ENCODE data around the gene MREG. TPM values are rescaled to one million over a fixed set of nuclear protein-coding genes. Genes with fewer than 3 reads are reported as not detected.

Gene MREG
- total and polyA plus RNA-seq, 4 donors = 0.87 to 3.1 (median 2.7) TPM

DNA sequence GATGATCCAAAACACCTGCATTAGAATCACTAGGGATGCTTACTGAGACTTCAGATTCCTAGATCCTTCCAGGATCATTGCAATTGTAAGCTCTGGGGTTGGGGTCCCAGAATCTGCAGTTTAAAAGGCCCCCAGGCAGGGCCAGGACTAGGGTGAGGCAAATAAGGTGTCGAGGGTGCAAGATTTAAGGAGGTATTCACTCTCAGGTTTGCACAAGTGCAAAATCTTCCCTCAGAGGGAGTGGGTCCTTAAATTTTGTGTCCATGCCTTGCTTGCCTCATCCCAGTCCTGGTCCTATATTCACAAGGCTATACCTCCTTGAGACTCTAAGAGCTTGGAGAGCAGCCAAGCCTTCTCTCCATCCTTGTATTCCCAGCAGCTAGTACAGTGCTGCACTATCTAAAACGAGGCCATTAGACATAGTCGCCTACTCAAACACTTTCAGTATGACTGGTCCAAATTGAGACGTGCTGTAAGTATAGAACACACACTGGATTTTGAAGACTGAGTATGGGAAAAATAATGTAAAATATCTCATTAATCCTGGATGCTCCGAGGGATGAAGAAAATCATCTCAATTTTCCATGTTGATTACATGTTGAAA lies 31.6 kb upstream of the MREG start:
- peaks cover 7 to 74% (median 45%) of the 10 kb centered on the region in 4 donors for H3K36me3 ChIP-seq (ENCODE audit: control insufficient read depth in 4 of 4, insufficient read depth in 3 of 4, low read depth in 1 of 4, low read length in 3 of 4)
- no peaks in the 10 kb centered on the region for H3K27me3 ChIP-seq (ENCODE audit: control insufficient read depth in 4 of 4, insufficient read depth in 4 of 4, low read length in 3 of 4)
- H3K27ac ChIP-seq (ENCODE audit: low read depth in 1 of 2, low read length in 2 of 2) = no peak overlapping the region
- peaks cover 0 to 3% (median under 1%) of the 10 kb centered on the region in 4 donors for H3K4me1 ChIP-seq (ENCODE audit: control insufficient read depth in 4 of 4, insufficient read depth in 4 of 4, low read length in 3 of 4)
- no peaks in the 10 kb centered on the region for H3K9me3 ChIP-seq (ENCODE audit: control insufficient read depth in 4 of 4, low read length in 3 of 4)
- no peak overlapping the region for H3K4me3 ChIP-seq (ENCODE audit: low read depth in 1 of 3, low read length in 3 of 3)
- no peak overlapping the region for H3K9ac ChIP-seq (ENCODE audit: low read depth in 1 of 2, low read length in 2 of 2)
- no peak for DNase-seq (ENCODE audit: low spot score)
- no peak for TF ChIP-seq CTCF (IDR thresholded peaks at IDR 0.05; ENCODE audit: low read depth, low read length, missing input control)
- TF ChIP-seq HNF4G (IDR thresholded peaks at IDR 0.05) = no peak
- TF ChIP-seq YY1 (IDR thresholded peaks at IDR 0.05) = no peak
- TF ChIP-seq RXRA (IDR thresholded peaks at IDR 0.05) = no peak
- TF ChIP-seq, protein P1, sequence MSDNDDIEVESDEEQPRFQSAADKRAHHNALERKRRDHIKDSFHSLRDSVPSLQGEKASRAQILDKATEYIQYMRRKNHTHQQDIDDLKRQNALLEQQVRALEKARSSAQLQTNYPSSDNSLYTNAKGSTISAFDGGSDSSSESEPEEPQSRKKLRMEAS (IDR thresholded peaks at IDR 0.05) = no peak
- TF ChIP-seq JUND (IDR thresholded peaks at IDR 0.05) = no peak
- no peak for TF ChIP-seq EGR1 (IDR thresholded peaks at IDR 0.05; ENCODE audit: low read depth in 2 of 2)
- TF ChIP-seq SP1 (IDR thresholded peaks at IDR 0.05) = no peak
- no peak for TF ChIP-seq HNF4A (conservative IDR thresholded peaks at IDR 0.05)
- no peak for TF ChIP-seq NR2F2 (IDR thresholded peaks at IDR 0.05)
- no peak for TF ChIP-seq RAD21 (IDR thresholded peaks at IDR 0.05)
- TF ChIP-seq FOXA1 (IDR thresholded peaks at IDR 0.05) = no peak
- TF ChIP-seq, protein P2, sequence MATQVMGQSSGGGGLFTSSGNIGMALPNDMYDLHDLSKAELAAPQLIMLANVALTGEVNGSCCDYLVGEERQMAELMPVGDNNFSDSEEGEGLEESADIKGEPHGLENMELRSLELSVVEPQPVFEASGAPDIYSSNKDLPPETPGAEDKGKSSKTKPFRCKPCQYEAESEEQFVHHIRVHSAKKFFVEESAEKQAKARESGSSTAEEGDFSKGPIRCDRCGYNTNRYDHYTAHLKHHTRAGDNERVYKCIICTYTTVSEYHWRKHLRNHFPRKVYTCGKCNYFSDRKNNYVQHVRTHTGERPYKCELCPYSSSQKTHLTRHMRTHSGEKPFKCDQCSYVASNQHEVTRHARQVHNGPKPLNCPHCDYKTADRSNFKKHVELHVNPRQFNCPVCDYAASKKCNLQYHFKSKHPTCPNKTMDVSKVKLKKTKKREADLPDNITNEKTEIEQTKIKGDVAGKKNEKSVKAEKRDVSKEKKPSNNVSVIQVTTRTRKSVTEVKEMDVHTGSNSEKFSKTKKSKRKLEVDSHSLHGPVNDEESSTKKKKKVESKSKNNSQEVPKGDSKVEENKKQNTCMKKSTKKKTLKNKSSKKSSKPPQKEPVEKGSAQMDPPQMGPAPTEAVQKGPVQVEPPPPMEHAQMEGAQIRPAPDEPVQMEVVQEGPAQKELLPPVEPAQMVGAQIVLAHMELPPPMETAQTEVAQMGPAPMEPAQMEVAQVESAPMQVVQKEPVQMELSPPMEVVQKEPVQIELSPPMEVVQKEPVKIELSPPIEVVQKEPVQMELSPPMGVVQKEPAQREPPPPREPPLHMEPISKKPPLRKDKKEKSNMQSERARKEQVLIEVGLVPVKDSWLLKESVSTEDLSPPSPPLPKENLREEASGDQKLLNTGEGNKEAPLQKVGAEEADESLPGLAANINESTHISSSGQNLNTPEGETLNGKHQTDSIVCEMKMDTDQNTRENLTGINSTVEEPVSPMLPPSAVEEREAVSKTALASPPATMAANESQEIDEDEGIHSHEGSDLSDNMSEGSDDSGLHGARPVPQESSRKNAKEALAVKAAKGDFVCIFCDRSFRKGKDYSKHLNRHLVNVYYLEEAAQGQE (IDR thresholded peaks at IDR 0.05) = no peak
- TF ChIP-seq GABPA (IDR thresholded peaks at IDR 0.05 in 1 of 2, conservative IDR thresholded peaks at IDR 0.05 in 1 of 2) = no peak
- TF ChIP-seq TAF1 (conservative IDR thresholded peaks at IDR 0.05) = no peak
- WGBS = 79% methylated on average over 5 of the region's 5 CpGs

GRCh38 chr2:216043949-216044348 lies 30.6 kb upstream of the MREG start:
- DNase-seq (ENCODE audit: low spot score) = no peak
- H3K4me1 ChIP-seq (ENCODE audit: control insufficient read depth in 4 of 4, insufficient read depth in 4 of 4, low read length in 3 of 4) = peaks cover 0 to 3% (median under 1%) of the 10 kb centered on the region in 4 donors
- H3K9me3 ChIP-seq (ENCODE audit: control insufficient read depth in 4 of 4, low read length in 3 of 4) = no peaks in the 10 kb centered on the region
- no peak overlapping the region for H3K27ac ChIP-seq (ENCODE audit: low read depth in 1 of 2, low read length in 2 of 2)
- 97% methylated on average over 5 of the region's 5 CpGs for WGBS
- H3K36me3 ChIP-seq (ENCODE audit: control insufficient read depth in 4 of 4, insufficient read depth in 3 of 4, low read depth in 1 of 4, low read length in 3 of 4) = peaks cover 7 to 74% (median 48%) of the 10 kb centered on the region in 4 donors
- H3K4me3 ChIP-seq (ENCODE audit: low read depth in 1 of 3, low read length in 3 of 3) = no peak overlapping the region
- TF ChIP-seq YY1 (IDR thresholded peaks at IDR 0.05) (no peak), NR2F2 (IDR thresholded peaks at IDR 0.05) (no peak), GABPA (IDR thresholded peaks at IDR 0.05 in 1 of 2, conservative IDR thresholded peaks at IDR 0.05 in 1 of 2) (no peak), RAD21 (IDR thresholded peaks at IDR 0.05) (no peak), ATF3 (IDR thresholded peaks at IDR 0.05) (no peak), HNF4G (IDR thresholded peaks at IDR 0.05) (no peak)
- H3K9ac ChIP-seq (ENCODE audit: low read depth in 1 of 2, low read length in 2 of 2) = no peak overlapping the region
- H3K27me3 ChIP-seq (ENCODE audit: control insufficient read depth in 4 of 4, insufficient read depth in 4 of 4, low read length in 3 of 4) = no peaks in the 10 kb centered on the region

Measured in liver (tissue), 9 donors.